Measurements from ENCODE around the gene ADGRG7.
A peak's percentile ranks its signal among the peaks of the same experiment; 100 is the strongest.

The ADGRG7 gene

DNA sequence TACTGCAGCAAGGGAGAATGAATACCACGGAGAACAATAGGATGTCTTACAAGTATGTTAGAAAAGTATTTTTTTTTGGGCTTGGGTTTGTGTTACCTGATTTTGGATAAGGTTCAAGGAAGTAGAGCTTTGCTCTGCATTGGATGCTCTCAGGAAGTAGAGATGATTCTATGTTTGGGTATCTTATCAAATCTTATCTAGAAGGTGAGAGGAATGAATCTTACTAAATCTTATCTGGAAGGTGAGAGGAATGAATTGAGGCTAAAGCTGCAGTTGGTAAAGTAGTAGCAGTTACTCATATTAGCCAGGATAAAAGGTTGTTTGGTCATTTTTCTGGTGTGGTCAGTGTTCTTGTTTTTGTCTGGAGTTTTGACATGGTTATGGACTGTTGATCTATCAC, 117.3 kb downstream of the ADGRG7 start:
- H3K27me3 ChIP-seq, result no peaks in the 10 kb centered on the region
- H3K4me1 ChIP-seq, result 0 out of 2 replicates have a peak, but pooled peaks cover 10% of the 10 kb centered on the region
- H3K36me3 ChIP-seq, result peaks cover 74% of the 10 kb centered on the region
- no peak overlapping the region for H3K4me3 ChIP-seq
- no peak overlapping the region for H3K27ac ChIP-seq
- no peak overlapping the region for H3K4me2 ChIP-seq
- H3K9ac ChIP-seq, result no peak overlapping the region
- no peak for TF ChIP-seq Cebpa-rat (IDR thresholded peaks at IDR 0.05)
- H3K9me3 ChIP-seq, result no peaks in the 10 kb centered on the region
- H4K20me1 ChIP-seq, result peaks cover 58% of the 10 kb centered on the region

- peaks cover 66% of the 10 kb centered on the region for H4K20me1 ChIP-seq
- peaks cover 77% of the 10 kb centered on the region for H3K36me3 ChIP-seq
- H3K4me2 ChIP-seq, result 0 out of 2 replicates have a peak overlapping the region, but pooled peaks have one; percentile 11
- no peaks in the 10 kb centered on the region for H3K9me3 ChIP-seq
- H3K4me3 ChIP-seq, result no peak overlapping the region
- H3K4me1 ChIP-seq, result 0 out of 2 replicates have a peak, but pooled peaks cover 10% of the 10 kb centered on the region
- no peak for TF ChIP-seq Cebpa-rat (IDR thresholded peaks at IDR 0.05)
- no peaks in the 10 kb centered on the region for H3K27me3 ChIP-seq
- H3K9ac ChIP-seq, result no peak overlapping the region
- no peak overlapping the region for H3K27ac ChIP-seq
Observed at GRCh38 chr3:100730524-100730923, 121.1 kb downstream of the ADGRG7 start.

- Histone ChIP-seq H3K9me3 (no peaks in the 10 kb centered on the region), H3K27ac (no peak overlapping the region), H3K9ac (no peak overlapping the region), H3K36me3 (peaks cover 78% of the 10 kb centered on the region), H3K4me2 (no peak overlapping the region), H3K27me3 (no peaks in the 10 kb centered on the region), H4K20me1 (peaks cover 53% of the 10 kb centered on the region), H3K4me1 (0 out of 2 replicates have a peak, but pooled peaks cover 10% of the 10 kb centered on the region), H3K4me3 (no peak overlapping the region)
- no peak for TF ChIP-seq Cebpa-rat (IDR thresholded peaks at IDR 0.05)
Observed at GRCh38 chr3:100732435-100732834, 123.0 kb downstream of the ADGRG7 start.

GRCh38 chr3:100737334-100737733, 127.9 kb downstream of the ADGRG7 start:
- Histone ChIP-seq H3K4me2 (no peak overlapping the region), H3K27me3 (no peaks in the 10 kb centered on the region), H3K4me1 (no peaks in the 10 kb centered on the region), H3K36me3 (peaks cover 91% of the 10 kb centered on the region), H3K9ac (no peak overlapping the region), H3K9me3 (no peaks in the 10 kb centered on the region), H3K27ac (no peak overlapping the region), H3K4me3 (no peak overlapping the region), H4K20me1 (peaks cover 35% of the 10 kb centered on the region)
- no peak for TF ChIP-seq Cebpa-rat (IDR thresholded peaks at IDR 0.05)

GRCh38 chr3:100740207-100740606, 130.8 kb downstream of the ADGRG7 start:
- no peak overlapping the region for H3K9ac ChIP-seq
- peaks cover 94% of the 10 kb centered on the region for H3K36me3 ChIP-seq
- H3K4me1 ChIP-seq, result no peaks in the 10 kb centered on the region
- H3K4me3 ChIP-seq, result no peak overlapping the region
- H4K20me1 ChIP-seq, result peaks cover 24% of the 10 kb centered on the region
- H3K9me3 ChIP-seq, result no peaks in the 10 kb centered on the region
- no peak overlapping the region for H3K27ac ChIP-seq
- H3K4me2 ChIP-seq, result no peak overlapping the region
- TF ChIP-seq Cebpa-rat (IDR thresholded peaks at IDR 0.05), result no peak
- no peaks in the 10 kb centered on the region for H3K27me3 ChIP-seq

GRCh38 chr3:100743535-100743934, 134.1 kb downstream of the ADGRG7 start:
- Histone ChIP-seq H3K27ac (no peak overlapping the region), H3K4me2 (no peak overlapping the region), H3K36me3 (peaks cover 91% of the 10 kb centered on the region), H3K9me3 (no peaks in the 10 kb centered on the region), H3K4me3 (no peak overlapping the region), H3K27me3 (no peaks in the 10 kb centered on the region), H3K4me1 (no peaks in the 10 kb centered on the region), H4K20me1 (peaks cover 6% of the 10 kb centered on the region), H3K9ac (no peak overlapping the region)
- TF ChIP-seq Cebpa-rat (IDR thresholded peaks at IDR 0.05), result no peak

GRCh38 chr3:100744671-100745070, 135.3 kb downstream of the ADGRG7 start:
- Histone ChIP-seq H3K4me1 (no peaks in the 10 kb centered on the region), H3K27me3 (no peaks in the 10 kb centered on the region), H3K9me3 (no peaks in the 10 kb centered on the region), H3K27ac (no peak overlapping the region), H3K4me2 (no peak overlapping the region), H3K4me3 (no peak overlapping the region), H3K36me3 (peaks cover 91% of the 10 kb centered on the region), H3K9ac (no peak overlapping the region), H4K20me1 (peaks cover 6% of the 10 kb centered on the region)
- no peak for TF ChIP-seq Cebpa-rat (IDR thresholded peaks at IDR 0.05)

Measured in BLaER1 (cell line).